CD14-positive monocyte (primary cell): ENCODE data around the gene SMNDC1. TPM values are rescaled to one million over a fixed set of nuclear protein-coding genes. Genes with fewer than 3 reads are reported as not detected.
"Not testable (repeated sequence)": the region's sequence is repeated elsewhere in the genome, so short reads cannot be mapped to it uniquely, and the experiment has no call there.

Experiments used
- DNase-seq, 3 donors: peaks; one replicate each; pipeline ENCODE4 v3.0.0-alpha.2; 2011 to 2022
- H2AFZ ChIP-seq: 2 replicates; pipeline ENCODE4 v1.6.0; 2012; ENCODE audit warnings: mild to moderate bottlenecking, low read depth, low read length, inconsistent platforms; ENCODE audit not compliant: insufficient read depth, poor library complexity, severe bottlenecking
- H3K27ac ChIP-seq, 2 donors: 1 replicate in 1 of 2; 2 replicates in 1 of 2; pipeline ENCODE4 v1.5.1; 2012 to 2013; ENCODE audit warnings: low read length in 2 of 2, control low read depth in 1 of 2, inconsistent platforms in 1 of 2, low read depth in 1 of 2, mild to moderate bottlenecking in 1 of 2
- H3K27me3 ChIP-seq, 2 donors: one replicate each; pipeline versions ENCODE4 v1.6.0 to v1.6.1; 2011 to 2013; ENCODE audit warnings: low read length in 2 of 2; ENCODE audit not compliant: control insufficient read depth in 2 of 2, insufficient read depth in 2 of 2
- H3K36me3 ChIP-seq, 2 donors: replicated peaks in 1 of 2; 1 replicate in 1 of 2; 2 replicates in 1 of 2; pipeline versions ENCODE4 v1.5.1 to v1.6.1; 2012 to 2013; ENCODE audit warnings: low read length in 2 of 2, control low read depth in 1 of 2, inconsistent platforms in 1 of 2, mild to moderate bottlenecking in 1 of 2; ENCODE audit not compliant: insufficient read depth in 2 of 2, control insufficient read depth in 1 of 2
- H3K4me1 ChIP-seq, 2 donors: 1 replicate in 1 of 2; 2 replicates in 1 of 2; pipeline versions ENCODE4 v1.5.1 to v1.6.1; 2012 to 2013; ENCODE audit warnings: low read length in 2 of 2, control low read depth in 1 of 2, inconsistent platforms in 1 of 2, mild to moderate bottlenecking in 1 of 2, moderate library complexity in 1 of 2; ENCODE audit not compliant: insufficient read depth in 2 of 2, control insufficient read depth in 1 of 2
- H3K4me2 ChIP-seq: replicated peaks from 2 replicates; pipeline ENCODE3; 2012; ENCODE audit warnings: low read length, moderate library complexity, mild to moderate bottlenecking; ENCODE audit not compliant: poor library complexity, severe bottlenecking; ENCODE audit errors: extremely low read depth
- H3K4me3 ChIP-seq, 3 experiments: fragments of 200-600 bp in 1 of 3; sonication (generic) in 1 of 3; replicated peaks in 1 of 3; 1 replicate in 2 of 3; 2 replicates in 1 of 3; pipeline ENCODE4 v1.5.1; 2011 to 2013; ENCODE audit warnings: low read length in 3 of 3, mild to moderate bottlenecking in 3 of 3, control low read depth in 2 of 3, low read depth in 2 of 3, inconsistent platforms in 1 of 3, moderate library complexity in 1 of 3
- H3K79me2 ChIP-seq: 2 replicates; pipeline ENCODE4 v1.6.0; 2012; ENCODE audit warnings: mild to moderate bottlenecking, control low read depth, inconsistent platforms, low read length, moderate library complexity; ENCODE audit not compliant: insufficient read depth
- H3K9ac ChIP-seq: 2 replicates; pipeline ENCODE4 v1.6.0; 2017; ENCODE audit warnings: low read length, mild to moderate bottlenecking; ENCODE audit not compliant: insufficient read depth, poor library complexity, severe bottlenecking
- H3K9me3 ChIP-seq, 2 donors: replicated peaks in 1 of 2; 1 replicate in 1 of 2; 2 replicates in 1 of 2; pipeline versions ENCODE4 v1.5.1 to v1.6.1; 2012 to 2013; ENCODE audit warnings: low read length in 2 of 2, control low read depth in 1 of 2; ENCODE audit not compliant: control insufficient read depth in 1 of 2, insufficient read depth in 1 of 2
- H4K20me1 ChIP-seq: 2 replicates; pipeline ENCODE4 v1.6.0; 2012; ENCODE audit warnings: mild to moderate bottlenecking, low read length, control low read depth, moderate library complexity; ENCODE audit not compliant: insufficient read depth
- H3K27ac Mint-ChIP-seq, 7 donors: one replicate each; pipeline ENCODE4 v1.8.0; 2020; ENCODE audit warnings: mild to moderate bottlenecking in 7 of 7, mixed read lengths in 7 of 7, moderate library complexity in 6 of 7, inconsistent platforms in 2 of 7
- H3K27me3 Mint-ChIP-seq, 3 donors: one replicate each; pipeline ENCODE4 v1.8.0; 2021 to 2022; ENCODE audit warnings: low read depth in 3 of 3, mild to moderate bottlenecking in 3 of 3, mixed read lengths in 3 of 3, moderate library complexity in 3 of 3, inconsistent platforms in 1 of 3
- H3K36me3 Mint-ChIP-seq, 2 donors: one replicate each; pipeline ENCODE4 v1.8.0; 2020; ENCODE audit warnings: mixed read lengths in 2 of 2, inconsistent platforms in 1 of 2, mild to moderate bottlenecking in 1 of 2
- H3K4me1 Mint-ChIP-seq: one replicate; pipeline ENCODE4 v1.8.0; 2020; ENCODE audit warnings: mild to moderate bottlenecking, mixed read lengths
- H3K4me3 Mint-ChIP-seq, 2 donors: one replicate each; pipeline ENCODE4 v1.8.0; 2020; ENCODE audit warnings: mild to moderate bottlenecking in 2 of 2, mixed read lengths in 2 of 2, moderate library complexity in 1 of 2
- H3K9me3 Mint-ChIP-seq, 7 donors: one replicate each; pipeline ENCODE4 v1.8.0; 2020 to 2022; ENCODE audit warnings: mixed read lengths in 7 of 7, mild to moderate bottlenecking in 6 of 7, moderate library complexity in 6 of 7, inconsistent platforms in 2 of 7
- CTCF ChIP-seq: fragments of 200-600 bp; IDR thresholded peaks from one replicate; pipeline ENCODE4 v1.8.0; 2022; ENCODE audit warnings: antibody characterized with exemption, mild to moderate bottlenecking
- WGBS: methylation state at CpG from one replicate; pipeline ENCODE4 v1.1.5; 2013; ENCODE audit warnings: missing lambda C conversion rate; ENCODE audit not compliant: insufficient coverage; 5-methylcytosine and 5-hydroxymethylcytosine counted together
- intact Hi-C, 2 donors: fragments of 100-400 bp; cut with micrococcal nuclease; formaldehyde crosslinking; loops; one replicate each; pipeline versions ENCODE4 v1.15.0 to v1.15.1; 2023
- polyA plus RNA-seq, 3 donors: library from polyadenylated mRNA; depleted of rRNA in 1 of 3; unstranded in 2 of 3; stranded (reverse) in 1 of 3; fragments of 300-500 nt in 2 of 3; fragments of >200 nt in 1 of 3; fragmentation: Illumina TruSeq in 2 of 3; gene quantifications; 1 replicate in 2 of 3; 2 replicates in 1 of 3; pipeline ENCODE4 v1.2.3, GENCODE V29; 2012 to 2021

Gene SMNDC1
- polyA plus RNA-seq, 3 donors, result 15.6 to 18.2 (median 16.4) TPM

- Histone ChIP-seq H3K27ac (no peak overlapping the region), H3K9ac (no peak overlapping the region), H3K4me1 (no peaks in the 10 kb centered on the region), H3K4me3 (no peak overlapping the region), H3K4me2 (no peak overlapping the region), H3K9me3 (peaks cover 17 to 39% of the 10 kb centered on the region in 2 donors), H2AFZ (no peak overlapping the region), H4K20me1 (no peaks in the 10 kb centered on the region), H3K36me3 (no peaks in the 10 kb centered on the region), H3K79me2 (no peaks in the 10 kb centered on the region), H3K27me3 (no peaks in the 10 kb centered on the region)
- Mint-ChIP-seq H3K36me3 (no peaks in the 10 kb centered on the region), H3K4me1 (peaks cover 5% of the 10 kb centered on the region), H3K4me3 (no peak overlapping the region), H3K9me3 (peaks cover 14 to 32% (median 28%) of the 10 kb centered on the region in 7 donors), H3K27ac (no peak overlapping the region), H3K27me3 (no peaks in the 10 kb centered on the region)
- intact Hi-C loops, result no loop called here
- WGBS, result 43% methylated on average over 2 of the region's 5 CpGs
- DNase-seq, result no peak
- TF ChIP-seq CTCF, result no peak
Measured at GRCh38 chr10:110334061-110334656, 29.4 kb upstream of the SMNDC1 start.

DNA sequence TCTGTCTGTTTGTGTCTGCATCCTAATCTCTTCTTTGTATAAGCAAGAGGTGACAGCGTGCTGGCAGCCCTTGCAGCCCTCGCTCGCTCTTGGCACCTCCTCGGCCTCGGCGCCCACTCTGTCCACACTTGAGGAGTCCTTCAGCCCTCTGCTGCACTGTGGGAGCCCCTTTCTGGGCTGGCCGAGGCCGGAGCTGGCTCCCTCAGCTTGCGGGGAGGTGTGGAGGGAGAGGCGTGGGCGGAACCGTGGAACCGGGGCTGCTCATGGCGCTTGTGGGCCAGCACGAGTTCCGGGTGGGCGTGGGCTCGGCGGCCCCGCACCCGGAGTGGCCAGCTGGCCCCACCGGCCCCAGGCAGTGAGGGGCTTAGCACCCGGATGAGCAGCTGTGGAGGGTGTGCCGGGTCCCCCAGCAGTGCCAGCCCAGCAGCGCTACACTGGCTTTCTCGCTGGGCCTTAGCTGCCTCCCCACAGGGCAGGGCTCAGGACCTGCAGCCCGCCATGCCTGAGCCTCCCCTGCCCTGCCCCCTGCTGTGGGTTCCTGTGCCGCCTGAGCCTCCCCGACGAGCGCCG, 26.6 kb upstream of the SMNDC1 start:
- H3K27me3 Mint-ChIP-seq, H3K9ac ChIP-seq, H3K27ac Mint-ChIP-seq, H3K79me2 ChIP-seq, H3K4me1 Mint-ChIP-seq, H3K4me3 Mint-ChIP-seq, H3K27me3 ChIP-seq, H3K4me2 ChIP-seq, H3K4me1 ChIP-seq, H4K20me1 ChIP-seq, H2AFZ ChIP-seq, DNase-seq, H3K27ac ChIP-seq, intact Hi-C loops, H3K36me3 ChIP-seq, H3K4me3 ChIP-seq, H3K36me3 Mint-ChIP-seq: not testable (repeated sequence)
- H3K9me3 Mint-ChIP-seq, result peaks cover 14 to 38% (median 33%) of the 10 kb centered on the region in 7 donors
- 98% methylated on average over 32 of the region's 32 CpGs for WGBS
- peaks cover 17 to 40% of the 10 kb centered on the region in 2 donors for H3K9me3 ChIP-seq
